ENCODE measurements around the gene NDEL1.

NDEL1 gene

DNA sequence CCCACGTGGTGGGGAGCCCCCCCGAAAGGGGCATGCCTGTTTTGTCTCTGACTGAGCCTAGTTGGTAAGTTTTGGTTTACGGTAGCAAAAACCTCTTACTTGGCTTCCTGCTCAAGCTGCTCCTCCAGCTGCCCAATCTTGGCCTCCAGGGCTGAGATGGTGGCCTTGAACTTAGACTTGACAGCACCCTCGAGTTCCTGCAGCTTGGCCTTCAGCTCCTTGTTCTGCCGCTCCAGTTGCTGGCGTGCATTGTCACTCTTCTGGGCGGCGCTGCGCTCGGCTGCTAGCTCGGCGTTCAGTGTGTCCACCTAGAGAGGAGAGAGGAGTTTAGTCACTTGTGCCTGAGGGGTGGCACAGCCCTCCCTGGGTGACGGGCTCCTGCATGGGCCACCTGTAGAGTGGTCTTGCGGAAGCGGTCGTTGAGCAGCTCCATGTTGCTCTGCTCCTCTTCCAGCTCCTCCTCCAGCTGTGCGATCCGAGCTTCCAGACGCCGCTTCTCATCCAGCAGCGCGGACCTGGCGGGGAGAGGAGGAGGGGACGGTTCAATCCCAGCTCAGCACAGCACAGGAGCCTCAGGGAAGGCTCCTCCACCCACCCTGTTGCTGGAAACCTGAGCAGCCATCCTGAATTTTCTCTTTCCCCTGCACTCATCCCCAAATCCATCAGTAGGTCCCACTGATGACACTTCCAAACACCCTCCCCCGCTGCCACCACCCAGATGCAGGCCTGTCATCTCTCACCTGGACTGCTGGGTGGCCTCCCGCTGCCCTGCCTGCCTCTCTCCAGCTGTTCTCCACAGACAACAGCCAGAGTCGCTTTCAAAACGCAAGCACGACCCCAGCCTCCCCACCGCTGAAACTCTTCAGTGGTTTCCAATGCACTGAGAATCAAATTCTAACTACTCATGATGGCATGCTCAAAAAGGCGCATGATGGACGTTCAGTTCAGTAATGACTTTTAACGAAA, 44.6 kb downstream of the NDEL1 start:
- DNase-seq (ENCODE audit: low read depth) = no peak
- H3K4me3 ChIP-seq (ENCODE audit: low read depth, low read length) = no peak overlapping the region
- TF ChIP-seq, protein P1, sequence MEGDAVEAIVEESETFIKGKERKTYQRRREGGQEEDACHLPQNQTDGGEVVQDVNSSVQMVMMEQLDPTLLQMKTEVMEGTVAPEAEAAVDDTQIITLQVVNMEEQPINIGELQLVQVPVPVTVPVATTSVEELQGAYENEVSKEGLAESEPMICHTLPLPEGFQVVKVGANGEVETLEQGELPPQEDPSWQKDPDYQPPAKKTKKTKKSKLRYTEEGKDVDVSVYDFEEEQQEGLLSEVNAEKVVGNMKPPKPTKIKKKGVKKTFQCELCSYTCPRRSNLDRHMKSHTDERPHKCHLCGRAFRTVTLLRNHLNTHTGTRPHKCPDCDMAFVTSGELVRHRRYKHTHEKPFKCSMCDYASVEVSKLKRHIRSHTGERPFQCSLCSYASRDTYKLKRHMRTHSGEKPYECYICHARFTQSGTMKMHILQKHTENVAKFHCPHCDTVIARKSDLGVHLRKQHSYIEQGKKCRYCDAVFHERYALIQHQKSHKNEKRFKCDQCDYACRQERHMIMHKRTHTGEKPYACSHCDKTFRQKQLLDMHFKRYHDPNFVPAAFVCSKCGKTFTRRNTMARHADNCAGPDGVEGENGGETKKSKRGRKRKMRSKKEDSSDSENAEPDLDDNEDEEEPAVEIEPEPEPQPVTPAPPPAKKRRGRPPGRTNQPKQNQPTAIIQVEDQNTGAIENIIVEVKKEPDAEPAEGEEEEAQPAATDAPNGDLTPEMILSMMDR (IDR thresholded peaks at IDR 0.05; ENCODE audit: insufficient read depth, low read depth, low read length, missing control alignments) = no peak

DNA sequence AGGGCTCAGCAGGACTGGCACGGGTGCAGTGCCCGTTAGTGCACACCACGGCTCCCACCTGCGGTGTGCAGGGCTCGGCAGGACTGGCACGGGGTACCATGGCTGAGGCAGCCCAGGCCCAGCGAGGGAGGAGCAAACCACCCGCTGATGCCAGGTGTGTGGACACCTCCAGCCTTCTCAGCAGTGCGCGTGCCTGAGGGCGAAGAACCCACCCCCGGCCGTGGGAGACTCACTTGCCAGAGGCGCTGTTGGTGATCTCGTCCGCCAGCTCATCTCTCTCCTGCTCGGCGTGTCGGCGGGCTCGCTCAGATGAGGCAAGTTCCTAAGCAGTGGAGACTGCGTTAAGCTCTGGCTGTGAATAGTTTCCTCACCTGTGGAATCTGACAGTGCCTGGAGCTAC, 45.4 kb downstream of the NDEL1 start:
- TF ChIP-seq, protein P1 (IDR thresholded peaks at IDR 0.05; ENCODE audit: insufficient read depth, low read depth, low read length, missing control alignments) = no peak
- no peak for DNase-seq (ENCODE audit: low read depth)
- H3K4me3 ChIP-seq (ENCODE audit: low read depth, low read length) = no peak overlapping the region

DNA sequence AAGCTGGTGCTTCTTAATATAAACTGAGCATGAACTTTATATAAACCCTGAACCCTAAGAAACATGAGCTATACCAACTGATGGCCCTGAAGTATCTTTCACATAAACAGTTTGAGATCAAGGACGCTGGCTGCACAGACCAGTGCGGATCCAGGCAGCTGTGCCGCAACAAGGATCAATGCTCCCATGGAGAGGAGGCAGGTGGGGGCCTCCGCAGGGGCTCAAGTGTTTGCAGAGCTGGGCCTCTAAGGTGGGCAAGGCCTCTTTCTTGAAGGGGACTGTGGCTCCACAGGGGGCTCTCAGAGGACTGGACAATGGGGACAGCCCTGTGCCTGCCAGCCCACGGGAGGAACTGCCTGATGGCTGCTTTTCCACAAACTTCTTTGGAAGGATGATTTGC, 46.0 kb downstream of the NDEL1 start:
- TF ChIP-seq, protein P1 (IDR thresholded peaks at IDR 0.05; ENCODE audit: insufficient read depth, low read depth, low read length, missing control alignments) = no peak
- H3K4me3 ChIP-seq (ENCODE audit: low read depth, low read length) = no peak overlapping the region
- DNase-seq (ENCODE audit: low read depth) = no peak

DNA sequence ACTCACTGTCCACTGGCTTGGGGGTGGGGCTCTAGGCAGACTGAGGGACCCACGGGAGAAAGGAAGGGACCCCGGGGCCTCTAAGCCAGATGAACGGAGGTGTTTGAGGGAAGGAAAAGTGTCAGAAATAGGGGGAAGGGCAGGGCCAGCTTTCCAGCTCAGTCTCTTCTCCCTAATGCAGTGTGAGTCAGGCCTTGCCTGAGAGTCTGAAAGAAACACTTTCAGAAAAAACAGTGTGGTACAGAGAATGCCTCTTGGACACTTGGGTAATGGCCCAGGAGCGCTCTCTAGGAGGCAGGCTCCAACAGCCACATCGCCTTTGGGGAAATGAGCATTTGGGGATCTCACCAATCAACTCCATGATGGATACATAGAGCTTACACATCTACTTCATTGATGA, 46.9 kb downstream of the NDEL1 start:
- H3K4me3 ChIP-seq (ENCODE audit: low read depth, low read length) = no peak overlapping the region
- no peak for DNase-seq (ENCODE audit: low read depth)

DNA sequence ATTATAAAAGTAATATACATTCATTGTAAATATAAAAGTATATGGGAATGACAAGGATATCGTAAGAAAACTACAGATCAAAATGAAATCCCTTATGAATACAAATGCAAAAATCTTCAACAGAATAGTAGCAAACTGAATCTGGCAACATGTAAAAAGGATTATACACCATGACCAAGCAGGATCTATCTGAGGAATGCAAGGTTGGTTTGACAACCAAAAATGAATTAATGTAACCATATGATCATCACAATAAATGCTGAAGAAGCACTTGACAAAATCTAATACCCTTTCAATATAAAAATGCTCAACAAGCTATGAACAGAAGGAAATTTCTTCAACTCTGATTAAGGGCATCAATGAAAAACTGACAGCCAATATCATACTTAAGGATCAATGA, 48.8 kb downstream of the NDEL1 start:
- H3K4me3 ChIP-seq (ENCODE audit: low read depth, low read length) = no peak overlapping the region
- TF ChIP-seq, protein P1 (IDR thresholded peaks at IDR 0.05; ENCODE audit: insufficient read depth, low read depth, low read length, missing control alignments) = no peak
- DNase-seq (ENCODE audit: low read depth) = no peak

More for the DNA sequence above, 46.9 kb downstream of the NDEL1 start:
- TF ChIP-seq, protein P1 (IDR thresholded peaks at IDR 0.05; ENCODE audit: insufficient read depth, low read depth, low read length, missing control alignments) = no peak

DNA sequence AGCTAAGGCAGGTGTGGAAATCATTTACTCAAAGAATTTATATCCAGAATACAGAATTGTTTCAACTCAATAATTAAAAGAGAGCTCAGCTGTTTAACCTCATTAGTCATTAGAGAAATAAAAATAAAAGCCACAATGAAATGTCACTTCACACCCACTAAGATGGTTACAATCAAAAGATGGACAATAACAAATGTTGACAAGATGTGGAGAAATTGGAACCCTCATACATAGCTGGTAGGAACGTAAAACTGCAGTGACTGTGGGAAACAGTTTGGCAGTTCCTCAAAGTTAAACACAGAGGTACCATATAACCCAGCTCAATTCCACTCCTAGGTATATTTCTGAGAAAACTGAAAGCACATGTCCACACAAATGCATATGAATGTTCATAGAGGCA, 49.8 kb downstream of the NDEL1 start:
- TF ChIP-seq, protein P1 (IDR thresholded peaks at IDR 0.05; ENCODE audit: insufficient read depth, low read depth, low read length, missing control alignments) = no peak
- no peak overlapping the region for H3K4me3 ChIP-seq (ENCODE audit: low read depth, low read length)
- DNase-seq (ENCODE audit: low read depth) = no peak
